ENCODE data around the gene DECR2.

DNA sequence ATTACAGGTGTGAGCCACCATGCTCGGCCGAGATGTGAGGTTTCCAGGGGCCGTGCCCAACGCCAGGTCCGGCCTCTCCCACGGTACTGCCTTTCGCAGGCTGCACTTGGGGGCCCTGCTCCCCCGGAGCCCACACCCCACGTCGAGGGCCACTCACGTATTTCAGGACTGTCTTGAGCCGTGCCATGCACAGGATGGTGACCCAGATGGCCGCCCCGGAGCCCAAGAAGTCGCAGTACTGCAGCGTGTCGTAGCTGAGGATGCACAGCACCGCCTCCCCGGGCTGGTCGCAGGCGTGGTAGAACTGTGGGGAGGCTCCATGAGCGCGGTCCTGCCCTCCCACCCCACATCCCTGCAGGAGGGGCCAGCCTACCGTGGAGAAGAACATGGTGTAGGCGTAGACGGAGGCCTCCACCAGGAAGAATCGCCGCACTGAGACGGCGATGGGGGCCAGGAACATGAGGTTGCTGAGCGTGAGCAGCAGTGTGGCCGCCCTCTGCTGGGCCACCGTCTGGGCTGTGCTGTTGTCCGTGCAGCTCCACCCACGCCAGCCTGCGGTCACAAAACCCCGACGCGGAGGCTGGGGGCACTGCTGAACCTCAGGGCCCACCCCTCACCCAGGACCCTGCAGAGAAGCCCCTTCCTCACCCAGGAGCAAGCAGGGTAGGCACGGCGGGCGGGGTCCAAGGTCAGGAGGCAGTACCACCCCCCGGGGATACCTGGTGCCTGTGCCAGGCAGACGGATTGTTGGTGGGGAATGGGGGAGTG is 27.7 kb upstream of the DECR2 start:
- TF ChIP-seq, protein P1, sequence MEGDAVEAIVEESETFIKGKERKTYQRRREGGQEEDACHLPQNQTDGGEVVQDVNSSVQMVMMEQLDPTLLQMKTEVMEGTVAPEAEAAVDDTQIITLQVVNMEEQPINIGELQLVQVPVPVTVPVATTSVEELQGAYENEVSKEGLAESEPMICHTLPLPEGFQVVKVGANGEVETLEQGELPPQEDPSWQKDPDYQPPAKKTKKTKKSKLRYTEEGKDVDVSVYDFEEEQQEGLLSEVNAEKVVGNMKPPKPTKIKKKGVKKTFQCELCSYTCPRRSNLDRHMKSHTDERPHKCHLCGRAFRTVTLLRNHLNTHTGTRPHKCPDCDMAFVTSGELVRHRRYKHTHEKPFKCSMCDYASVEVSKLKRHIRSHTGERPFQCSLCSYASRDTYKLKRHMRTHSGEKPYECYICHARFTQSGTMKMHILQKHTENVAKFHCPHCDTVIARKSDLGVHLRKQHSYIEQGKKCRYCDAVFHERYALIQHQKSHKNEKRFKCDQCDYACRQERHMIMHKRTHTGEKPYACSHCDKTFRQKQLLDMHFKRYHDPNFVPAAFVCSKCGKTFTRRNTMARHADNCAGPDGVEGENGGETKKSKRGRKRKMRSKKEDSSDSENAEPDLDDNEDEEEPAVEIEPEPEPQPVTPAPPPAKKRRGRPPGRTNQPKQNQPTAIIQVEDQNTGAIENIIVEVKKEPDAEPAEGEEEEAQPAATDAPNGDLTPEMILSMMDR (conservative IDR thresholded peaks at IDR 0.05; ENCODE audit: low read depth, low read length): no peak
- no peak for TF ChIP-seq EZH2 (IDR thresholded peaks at IDR 0.05; ENCODE audit: borderline replicate concordance, low read depth, low read length, poor library complexity, severe bottlenecking)
